H9 (cell line): ENCODE data around the gene PSMB7. TPM values are rescaled to one million over a fixed set of nuclear protein-coding genes. Genes with fewer than 3 reads are reported as not detected.

Experiments
- DNase-seq: peaks from one replicate; pipeline ENCODE4 v3.0.0-alpha.2; 2017
- H2AFZ ChIP-seq: one replicate; pipeline ENCODE4 v1.6.1; 2013; ENCODE audit warnings: mild to moderate bottlenecking, low read length, control low read depth, moderate library complexity
- H2AK5ac ChIP-seq: 2 replicates; pipeline ENCODE4 v1.6.1; 2013; ENCODE audit warnings: low read length, control low read depth, mixed read lengths; ENCODE audit not compliant: insufficient read length
- H2BK120ac ChIP-seq: one replicate; pipeline ENCODE4 v1.6.1; 2013; ENCODE audit warnings: low read depth, mild to moderate bottlenecking, low read length, control low read depth, inconsistent platforms; ENCODE audit not compliant: poor library complexity, severe bottlenecking
- H2BK12ac ChIP-seq: 2 replicates; pipeline ENCODE4 v1.6.1; 2013; ENCODE audit warnings: low read length, control low read depth, mixed read lengths, low read depth; ENCODE audit not compliant: insufficient read length
- H2BK15ac ChIP-seq: 2 replicates; pipeline ENCODE4 v1.6.1; 2013; ENCODE audit warnings: low read depth, low read length, control low read depth
- H2BK20ac ChIP-seq: one replicate; pipeline ENCODE4 v1.6.1; 2013; ENCODE audit warnings: low read depth, mild to moderate bottlenecking, low read length, control low read depth, inconsistent platforms; ENCODE audit not compliant: poor library complexity, severe bottlenecking
- H2BK5ac ChIP-seq: 2 replicates; pipeline ENCODE4 v1.6.1; 2013; ENCODE audit warnings: low read length, control low read depth, mixed read lengths; ENCODE audit not compliant: insufficient read length
- H3K14ac ChIP-seq: 2 replicates; pipeline ENCODE4 v1.6.1; 2013; ENCODE audit warnings: low read length, control low read depth; ENCODE audit not compliant: insufficient read depth
- H3K18ac ChIP-seq: 2 replicates; pipeline ENCODE4 v1.6.1; 2013; ENCODE audit warnings: low read depth, mild to moderate bottlenecking, mixed read lengths, low read length, control low read depth; ENCODE audit not compliant: insufficient read length
- H3K23ac ChIP-seq: 2 replicates; pipeline ENCODE4 v1.6.1; 2013; ENCODE audit warnings: low read length, control low read depth, mixed read lengths, low read depth; ENCODE audit not compliant: insufficient read length
- H3K23me2 ChIP-seq: 2 replicates; pipeline ENCODE4 v1.6.1; 2013; ENCODE audit warnings: low read depth, mild to moderate bottlenecking, mixed read lengths, low read length, control low read depth; ENCODE audit not compliant: insufficient read length, poor library complexity, severe bottlenecking
- H3K27ac ChIP-seq: 2 replicates; pipeline ENCODE4 v1.5.1; 2013; ENCODE audit warnings: low read length, control low read depth, mixed read lengths, low read depth; ENCODE audit not compliant: insufficient read length
- H3K27me3 ChIP-seq: 2 replicates; pipeline ENCODE4 v1.6.1; 2013; ENCODE audit warnings: low read length, control low read depth, inconsistent platforms; ENCODE audit not compliant: insufficient read depth
- H3K4ac ChIP-seq: 2 replicates; pipeline ENCODE4 v1.6.1; 2013; ENCODE audit warnings: low read depth, mild to moderate bottlenecking, control low read depth, inconsistent platforms, low read length, moderate library complexity
- H3K4me1 ChIP-seq: 2 replicates; pipeline ENCODE4 v1.6.1; 2013; ENCODE audit warnings: low read length, control low read depth, inconsistent platforms; ENCODE audit not compliant: insufficient read depth
- H3K4me2 ChIP-seq: 2 replicates; pipeline ENCODE4 v1.6.1; 2013; ENCODE audit warnings: low read length, control low read depth, mixed read lengths; ENCODE audit not compliant: insufficient read length, insufficient read depth
- H3K56ac ChIP-seq: 2 replicates; pipeline ENCODE4 v1.6.1; 2013; ENCODE audit warnings: low read depth, mild to moderate bottlenecking, mixed read lengths, low read length, control low read depth; ENCODE audit not compliant: insufficient read length
- H3K79me1 ChIP-seq: 2 replicates; pipeline ENCODE4 v1.6.1; 2013; ENCODE audit warnings: low read depth, mild to moderate bottlenecking, moderate library complexity, low read length, control low read depth, inconsistent platforms; ENCODE audit not compliant: insufficient read depth, poor library complexity, severe bottlenecking
- H3K79me2 ChIP-seq: 2 replicates; pipeline ENCODE4 v1.6.1; 2013; ENCODE audit warnings: low read length, control low read depth, inconsistent platforms; ENCODE audit not compliant: insufficient read depth
- H3K9ac ChIP-seq: 2 replicates; pipeline ENCODE4 v1.6.1; 2013; ENCODE audit warnings: low read length, control low read depth, mixed read lengths; ENCODE audit not compliant: insufficient read length; ENCODE audit errors: extremely low read depth
- H3K9me3 ChIP-seq: one replicate; pipeline ENCODE4 v1.6.1; 2013; ENCODE audit warnings: low read depth, low read length, inconsistent platforms; ENCODE audit not compliant: control insufficient read depth
- H3T11ph ChIP-seq: one replicate; pipeline ENCODE4 v1.6.1; 2013; ENCODE audit warnings: mild to moderate bottlenecking, low read length, control low read depth, inconsistent platforms
- H4K20me1 ChIP-seq: one replicate; pipeline ENCODE4 v1.6.1; 2013; ENCODE audit not compliant: control insufficient read depth, insufficient read length, insufficient read depth
- H4K5ac ChIP-seq: 2 replicates; pipeline ENCODE4 v1.6.1; 2013; ENCODE audit warnings: low read depth, mild to moderate bottlenecking, mixed read lengths, low read length, control low read depth; ENCODE audit not compliant: insufficient read length
- H4K8ac ChIP-seq: replicated peaks from 2 replicates; pipeline ENCODE4 v1.6.1; 2013; ENCODE audit warnings: low read length, control low read depth, mixed read lengths, low read depth; ENCODE audit not compliant: insufficient read length
- H4K91ac ChIP-seq: 2 replicates; pipeline ENCODE4 v1.6.1; 2013; ENCODE audit warnings: low read depth, mild to moderate bottlenecking, moderate library complexity, mixed read lengths, low read length, control low read depth; ENCODE audit not compliant: insufficient read length
- H3K27ac Mint-ChIP-seq, 3 experiments: 2 replicates in 2 of 3; 3 replicates in 1 of 3; pipeline ENCODE4 v1.8.0; 2020 to 2021; ENCODE audit warnings: mixed read lengths in 3 of 3, mild to moderate bottlenecking in 1 of 3, moderate library complexity in 1 of 3
- H3K27me3 Mint-ChIP-seq: 2 replicates; pipeline ENCODE4 v1.8.0; 2021; ENCODE audit warnings: low read depth, mild to moderate bottlenecking, moderate library complexity, mixed read lengths
- H3K36me3 Mint-ChIP-seq, 3 experiments: 2 replicates in 2 of 3; 3 replicates in 1 of 3; pipeline ENCODE4 v1.8.0; 2020 to 2021; ENCODE audit warnings: low read depth in 3 of 3, mixed read lengths in 3 of 3; ENCODE audit not compliant: insufficient read depth in 1 of 3
- H3K4me1 Mint-ChIP-seq, 2 experiments: 2 replicates each; pipeline ENCODE4 v1.8.0; 2020; ENCODE audit warnings: mixed read lengths in 2 of 2
- H3K4me3 Mint-ChIP-seq, 2 experiments: 2 replicates in 1 of 2; 3 replicates in 1 of 2; pipeline ENCODE4 v1.8.0; 2020 to 2021; ENCODE audit warnings: mild to moderate bottlenecking in 2 of 2, mixed read lengths in 2 of 2, moderate library complexity in 1 of 2
- H3K9me3 Mint-ChIP-seq, 2 experiments: 2 replicates in 1 of 2; 3 replicates in 1 of 2; pipeline ENCODE4 v1.8.0; 2020; ENCODE audit warnings: mild to moderate bottlenecking in 2 of 2, mixed read lengths in 2 of 2, moderate library complexity in 1 of 2
- CTCF ChIP-seq: fragments of 200-600 bp; sonication (generic); conservative IDR thresholded peaks from 3 replicates; pipeline ENCODE4 v1.8.0; 2021; ENCODE audit warnings: antibody characterized with exemption, mild to moderate bottlenecking
- WGBS: extraction: QIAGEN DNeasy Blood & Tissue Kit; methylation state at CpG from one replicate; pipeline ENCODE4 v1.1.7; 2013; ENCODE audit warnings: missing lambda C conversion rate, low lambda C conversion rate, mixed read lengths; ENCODE audit not compliant: insufficient read length; ENCODE audit errors: extremely low coverage; 5-methylcytosine and 5-hydroxymethylcytosine counted together
- total RNA-seq: library from RNA; stranded (reverse); gene quantifications from 2 replicates; pipeline ENCODE4 v1.2.1, GENCODE V29; 2021

Gene PSMB7
- total RNA-seq, 1 experiment from 2014 or later, result 209 TPM

GRCh38 chr9:124443625-124444024 lies 28.4 kb upstream of the PSMB7 start:
- Histone ChIP-seq H2BK12ac (no peak overlapping the region), H2AK5ac (no peak overlapping the region), H4K8ac (no peak overlapping the region), H2BK120ac (no peak overlapping the region), H4K91ac (no peak overlapping the region), H2BK15ac (no peak overlapping the region), H3K9ac (no peak overlapping the region), H3K79me2 (no peaks in the 10 kb centered on the region), H3K18ac (no peak overlapping the region), H3K4me1 (no peaks in the 10 kb centered on the region), H3K23ac (no peak overlapping the region), H3K79me1 (no peaks in the 10 kb centered on the region), H3K9me3 (no peaks in the 10 kb centered on the region), H3K4me2 (no peak overlapping the region), H3K56ac (no peak overlapping the region), H3K27me3 (no peaks in the 10 kb centered on the region), H3T11ph (no peak overlapping the region), H3K27ac (no peak overlapping the region), H2BK20ac (no peak overlapping the region), H2BK5ac (no peak overlapping the region), H2AFZ (no peak overlapping the region), H4K20me1 (no peaks in the 10 kb centered on the region), H3K14ac (no peak overlapping the region), H3K4ac (no peak overlapping the region), H3K23me2 (no peaks in the 10 kb centered on the region), H4K5ac (no peak overlapping the region)
- no peaks in the 10 kb centered on the region for H3K36me3 Mint-ChIP-seq
- no peak for DNase-seq
- H3K9me3 Mint-ChIP-seq, result peaks cover 0 to 2% of the 10 kb centered on the region in 2 experiments; a peak in 2 of 5 replicates
- WGBS, result no CpG with 5 or more reads among the region's 2 CpGs
- no peak overlapping the region for H3K4me3 Mint-ChIP-seq
- no peak overlapping the region for H3K27ac Mint-ChIP-seq
- TF ChIP-seq CTCF, result no peak
- H3K4me1 Mint-ChIP-seq, result peaks cover 3 to 5% of the 10 kb centered on the region in 2 experiments; a peak in 3 of 4 replicates
- peaks cover 21% of the 10 kb centered on the region; the same call in 1 of the 2 replicates for H3K27me3 Mint-ChIP-seq
